NCI-H82 (cell line): ENCODE results near the gene TUFM.
A peak's percentile ranks its signal among the peaks of the same experiment; 100 is the strongest.
"Not testable (repeated sequence)": the region's sequence is repeated elsewhere in the genome, so short reads cannot be mapped to it uniquely, and the experiment has no call there.

Experiments
- DNase-seq: peaks from one replicate; lab custom pipeline; 2025; lab: John Stamatoyannopoulos, UW

Gene TUFM

DNA sequence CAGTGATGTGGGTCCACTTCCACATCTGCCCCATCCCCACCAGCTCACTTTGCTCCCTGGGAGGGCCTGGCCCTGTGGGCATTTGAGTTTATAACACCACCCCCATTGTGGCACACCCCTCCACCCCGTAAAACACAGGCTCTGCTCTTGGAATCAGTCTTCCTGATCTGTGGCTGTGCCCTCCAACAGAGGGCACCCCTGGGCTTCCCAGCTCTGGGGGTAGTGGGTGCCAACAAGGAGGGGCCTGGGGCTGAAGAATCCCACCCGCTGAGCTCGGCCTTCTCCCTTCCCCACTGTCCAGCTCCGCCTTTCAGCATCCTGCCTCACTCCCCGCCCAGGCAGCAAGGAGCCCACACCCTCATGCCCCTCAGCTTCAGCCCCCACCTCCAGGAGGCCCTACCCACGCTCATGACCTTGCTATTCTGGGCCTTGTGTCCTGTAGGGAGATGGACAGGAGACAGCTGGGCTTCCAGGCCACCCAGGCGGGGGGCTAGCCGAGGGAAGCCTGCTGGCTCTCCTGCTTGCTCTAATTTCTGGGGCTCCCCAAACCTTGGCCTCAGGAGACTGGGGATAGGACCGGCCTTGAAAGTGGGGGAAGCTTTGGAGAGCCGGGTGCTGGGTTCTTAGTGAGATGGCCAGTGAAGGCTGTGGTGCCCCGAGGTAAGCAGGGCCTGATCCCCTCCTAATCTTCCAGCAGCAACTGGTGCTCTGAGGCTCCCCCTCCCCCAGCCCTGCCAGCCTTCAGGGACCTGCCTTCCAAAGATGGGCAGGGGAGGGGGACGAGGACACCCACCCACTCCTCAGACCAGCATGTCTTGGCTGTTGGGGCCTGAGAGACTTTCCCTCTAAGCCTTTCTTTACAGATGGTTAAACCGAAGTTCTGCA, 29.2 kb upstream of the TUFM start:
- peak; percentile 80 for DNase-seq

DNA sequence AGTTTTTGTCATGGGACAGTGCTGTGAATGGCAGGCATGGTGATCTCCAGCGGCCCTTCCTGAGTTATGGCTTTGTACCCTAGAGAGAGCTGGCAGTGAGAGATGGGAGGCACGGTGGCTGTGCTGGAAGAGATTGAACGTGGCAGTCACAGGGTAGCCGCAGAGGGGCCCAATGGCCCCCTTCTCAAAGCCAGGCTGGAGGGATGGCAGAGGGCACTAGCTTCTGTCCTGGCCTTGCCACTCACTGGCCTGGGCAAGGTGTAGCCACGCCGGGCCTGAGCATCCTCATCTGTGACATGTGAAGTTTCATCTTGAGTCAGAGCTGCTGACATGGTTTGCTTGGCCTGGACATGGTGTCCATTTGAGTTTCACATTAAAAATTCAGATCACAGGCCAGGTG, 28.3 kb upstream of the TUFM start:
- no peak for DNase-seq

DNA sequence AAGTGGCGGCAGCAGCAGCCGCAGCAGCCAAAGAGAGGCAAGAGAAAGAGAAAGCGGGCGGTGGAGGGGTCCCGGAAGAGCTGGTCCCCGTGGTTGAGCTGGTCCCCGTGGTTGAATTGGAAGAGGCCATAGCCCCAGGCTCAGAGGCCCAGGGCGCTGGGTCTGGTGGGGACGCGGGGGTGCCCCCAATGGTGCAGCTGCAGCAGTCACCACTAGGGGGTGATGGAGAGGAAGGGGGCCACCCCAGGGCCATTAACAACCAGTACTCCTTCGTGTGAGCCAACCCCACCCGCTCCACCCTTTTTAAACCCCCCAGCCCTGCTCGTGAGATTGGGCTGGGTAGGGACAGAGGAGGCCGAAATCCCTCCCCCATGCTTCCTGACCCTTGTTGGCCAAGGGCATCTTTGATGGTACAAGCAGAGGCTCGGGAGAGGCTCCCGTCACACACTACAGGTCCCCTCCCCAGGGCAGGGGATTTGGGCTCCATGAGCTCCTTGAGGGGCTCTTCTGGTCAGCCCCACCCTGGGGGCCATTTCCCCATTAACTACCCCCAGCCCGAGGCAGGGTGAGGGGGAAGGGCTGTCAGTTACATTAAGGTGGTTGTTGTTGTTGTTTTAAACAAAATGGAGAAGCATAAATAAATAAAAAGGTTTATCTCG, 27.5 kb upstream of the TUFM start:
- peak; percentile 43 for DNase-seq

DNA sequence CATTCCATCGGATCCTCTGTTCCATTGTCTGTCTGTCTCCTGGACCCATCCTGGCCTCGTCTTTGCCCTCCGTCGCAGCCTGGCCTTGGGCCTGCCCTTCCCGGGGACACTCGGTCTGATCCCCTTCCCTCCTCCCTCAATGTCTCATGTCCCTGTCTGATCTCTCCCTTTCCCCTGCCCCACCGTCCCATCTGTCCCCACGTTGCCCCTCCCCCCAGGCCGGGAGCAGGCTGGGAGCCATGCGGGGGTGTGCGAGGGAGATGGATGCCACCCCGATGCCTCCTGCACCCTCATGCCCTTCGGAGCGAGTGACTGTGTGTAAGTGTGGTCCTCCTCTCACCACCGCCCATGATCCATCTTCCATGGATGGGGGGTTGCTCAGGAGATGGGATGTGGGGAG, 26.8 kb upstream of the TUFM start:
- DNase-seq, result peak; percentile 78

DNA sequence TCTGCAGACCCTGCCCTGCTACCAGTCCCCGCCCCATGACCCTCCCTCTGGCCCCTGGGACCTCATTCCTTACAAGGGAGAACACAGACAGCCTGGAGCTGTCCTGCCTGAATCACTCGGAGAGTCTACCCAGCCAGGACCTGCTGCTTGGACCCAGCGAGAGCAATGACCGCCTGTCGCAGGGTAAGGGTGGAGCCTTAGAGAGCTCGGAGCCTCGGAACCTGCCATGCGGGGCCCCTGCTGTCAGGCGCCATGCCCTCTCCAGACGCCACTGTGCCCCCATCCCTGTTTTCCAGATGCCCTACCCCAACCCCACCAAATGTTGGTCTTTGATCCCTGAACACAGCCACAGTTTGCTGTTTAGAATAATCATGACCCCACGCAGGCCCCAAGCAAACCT, 23.1 kb upstream of the TUFM start:
- DNase-seq, result no peak

DNA sequence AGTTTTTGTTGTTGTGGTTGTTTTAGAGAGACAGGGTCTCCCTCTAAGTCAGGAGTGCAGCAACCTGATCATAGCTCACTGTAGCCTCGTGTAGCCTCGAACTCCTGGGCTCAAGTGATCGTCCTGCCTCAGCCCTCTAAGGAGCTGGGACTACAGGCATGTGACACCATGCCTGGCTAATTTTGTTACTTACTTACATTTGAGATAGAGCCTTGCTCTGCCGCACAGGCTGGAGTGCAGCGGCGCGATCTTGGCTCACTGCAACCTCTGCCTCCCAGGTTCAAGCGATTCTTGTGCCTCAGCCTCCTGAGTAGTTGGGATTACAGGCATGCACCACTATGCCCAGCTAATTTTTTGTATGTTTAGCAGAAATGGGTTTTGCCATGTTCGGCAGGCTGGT, 21.5 kb upstream of the TUFM start:
- DNase-seq, result not testable (repeated sequence)

DNA sequence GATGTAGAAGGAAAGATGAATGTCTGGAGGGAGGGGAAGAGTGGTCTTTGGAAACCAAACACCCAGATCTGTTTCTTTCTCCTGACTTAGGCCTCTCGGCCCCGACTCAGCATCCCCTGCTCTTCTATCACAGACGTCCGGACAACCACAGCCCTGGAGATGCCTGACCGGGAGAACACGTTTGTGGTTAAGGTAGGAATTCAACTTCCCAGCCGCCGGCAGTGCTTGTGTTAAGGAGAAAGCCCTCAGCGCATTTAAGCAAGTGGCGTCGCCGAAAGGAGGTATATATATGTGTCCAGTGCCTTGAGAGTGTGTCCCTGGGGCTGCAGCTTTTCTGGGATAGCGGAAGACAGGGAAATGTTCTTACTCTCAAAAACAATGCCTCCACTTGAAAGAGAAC, 21.1 kb upstream of the TUFM start:
- no peak for DNase-seq

DNA sequence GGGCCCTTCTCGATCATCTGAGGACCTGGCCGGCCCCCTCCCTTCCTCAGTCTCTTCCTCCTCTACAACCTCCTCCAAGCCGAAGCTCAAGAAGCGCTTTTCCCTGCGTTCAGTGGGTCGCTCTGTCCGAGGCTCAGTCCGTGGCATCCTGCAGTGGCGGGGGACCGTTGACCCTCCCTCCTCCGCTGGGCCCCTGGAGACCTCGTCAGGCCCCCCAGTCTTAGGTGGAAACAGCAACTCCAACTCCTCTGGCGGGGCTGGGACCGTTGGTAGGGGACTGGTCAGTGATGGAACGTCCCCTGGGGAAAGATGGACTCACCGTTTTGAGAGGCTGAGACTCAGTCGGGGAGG, 20.3 kb upstream of the TUFM start:
- no peak for DNase-seq

DNA sequence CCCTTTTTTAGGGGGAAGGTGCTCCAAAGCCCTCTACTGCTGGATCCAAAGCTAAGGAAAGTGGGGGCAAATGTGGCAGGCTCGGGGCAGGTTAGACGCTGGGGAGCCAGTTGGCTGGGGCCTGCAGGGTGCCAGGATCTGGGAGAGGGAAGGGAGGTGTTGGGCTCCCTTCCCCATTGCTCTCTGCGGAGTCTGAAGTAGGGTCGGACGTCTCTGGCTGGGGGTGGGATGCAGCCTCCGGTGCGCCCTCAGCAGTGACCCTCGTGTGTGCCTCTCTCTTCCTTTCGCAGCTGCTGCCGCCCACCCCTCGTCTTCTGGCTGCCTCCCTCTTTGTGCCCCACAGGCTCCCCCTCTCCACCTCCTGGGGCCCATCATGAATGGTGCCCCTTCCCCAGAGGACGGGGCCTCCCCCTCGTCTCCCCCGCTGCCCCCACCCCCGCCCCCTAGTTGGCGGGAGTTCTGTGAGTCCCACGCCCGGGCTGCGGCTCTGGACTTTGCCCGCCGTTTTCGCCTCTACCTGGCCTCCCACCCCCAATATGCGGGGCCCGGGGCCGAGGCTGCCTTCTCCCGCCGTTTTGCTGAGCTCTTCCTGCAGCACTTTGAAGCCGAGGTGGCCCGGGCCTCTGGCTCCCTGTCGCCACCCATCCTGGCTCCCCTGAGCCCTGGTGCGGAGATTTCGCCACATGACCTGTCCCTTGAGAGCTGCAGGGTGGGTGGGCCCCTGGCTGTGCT, 19.7 kb upstream of the TUFM start:
- DNase-seq, result no peak

DNA sequence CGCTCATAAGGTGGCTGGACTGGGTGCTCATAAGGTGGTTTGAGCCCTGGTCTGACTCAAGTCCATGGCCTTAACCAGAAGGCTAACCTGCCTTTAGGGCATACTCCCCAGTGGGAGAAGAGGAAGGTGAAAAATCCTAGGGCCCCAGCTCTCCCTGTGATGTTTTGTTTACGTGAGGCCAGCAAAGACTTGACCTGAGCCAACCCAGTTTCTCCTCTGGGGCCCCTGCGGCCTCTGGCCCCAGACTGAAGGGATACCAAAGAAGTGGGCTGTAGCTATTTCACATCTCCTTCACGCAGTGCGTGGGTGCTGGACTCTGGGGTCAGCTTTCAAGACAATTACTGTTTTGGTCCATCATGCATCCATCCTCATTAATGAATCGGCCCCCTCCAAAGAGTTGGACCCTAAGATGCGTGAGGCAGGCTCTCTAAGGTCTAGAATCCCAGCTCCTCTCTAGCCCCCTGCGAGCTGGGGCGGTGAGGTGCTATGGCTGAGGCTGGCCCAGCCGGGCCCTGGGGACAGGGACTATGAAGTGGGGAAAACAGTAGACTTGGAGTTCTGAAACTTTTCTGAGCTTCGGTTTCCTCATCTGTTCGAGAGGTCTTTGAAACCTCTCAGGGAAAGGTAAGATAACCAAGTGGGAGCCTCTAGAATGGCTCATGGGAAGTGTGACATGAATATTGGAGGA, 19.0 kb upstream of the TUFM start:
- DNase-seq, result no peak

DNA sequence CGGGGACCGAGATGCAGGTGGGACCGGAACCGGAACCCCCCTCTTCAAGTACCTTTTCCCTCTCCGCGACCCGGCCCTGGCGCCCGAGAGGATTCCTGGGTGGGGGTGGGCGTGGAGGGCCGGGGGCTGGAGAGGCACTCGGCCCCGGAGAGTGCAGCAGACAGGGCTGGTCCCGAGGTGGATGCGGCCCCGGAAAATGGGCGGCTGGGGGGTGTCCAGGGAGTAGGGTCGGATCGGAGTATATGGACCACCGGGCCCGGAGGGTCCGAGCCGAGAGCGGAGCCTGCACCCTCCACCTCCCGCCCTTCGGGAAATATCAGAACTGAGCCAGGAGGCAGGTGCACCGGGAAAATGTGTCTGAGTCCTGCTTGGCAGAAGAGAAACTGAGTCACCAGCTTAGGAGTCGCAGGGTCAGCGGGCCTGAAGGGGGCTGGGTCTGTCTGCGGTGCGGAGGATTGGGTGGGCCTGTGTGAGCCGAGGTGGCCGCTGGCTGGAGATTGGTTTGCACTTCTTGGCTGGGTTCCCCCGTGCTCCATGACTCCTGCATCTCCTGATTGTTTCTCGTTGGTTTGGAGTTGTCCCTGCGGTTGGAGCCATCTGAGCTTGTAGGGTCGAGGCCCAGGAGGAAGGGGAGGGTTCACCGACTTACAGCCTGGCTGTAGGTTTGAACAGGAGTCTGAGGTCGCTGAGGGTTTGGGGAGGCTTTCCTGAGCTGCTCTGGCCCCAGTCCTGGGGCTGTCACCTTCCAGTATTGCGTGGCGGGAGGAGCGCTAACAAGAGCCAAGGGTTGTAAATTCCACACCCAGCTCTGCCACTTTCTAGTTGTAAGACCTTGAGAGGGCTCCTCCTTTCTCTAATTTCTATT, 18.0 kb upstream of the TUFM start:
- no peak for DNase-seq

DNA sequence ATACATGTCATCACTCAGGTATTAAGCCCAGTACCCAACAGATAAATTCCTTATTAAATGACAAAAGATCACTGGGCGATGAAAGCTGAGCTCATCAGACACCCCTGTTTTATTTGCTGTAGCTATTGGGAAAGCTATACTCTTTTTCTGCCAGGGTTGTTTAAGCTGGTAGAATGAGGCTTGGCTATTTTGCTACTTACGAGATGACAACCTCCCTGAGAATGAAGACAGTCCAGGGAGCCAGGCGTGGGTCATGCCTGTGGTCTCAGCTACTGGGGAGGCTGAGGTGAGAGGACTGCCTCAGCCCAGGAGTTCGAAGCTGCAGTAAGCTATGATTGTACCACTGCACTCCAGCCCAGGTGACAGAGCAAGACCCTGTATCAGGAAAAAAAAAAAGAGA, 13.2 kb upstream of the TUFM start:
- no peak for DNase-seq

DNA sequence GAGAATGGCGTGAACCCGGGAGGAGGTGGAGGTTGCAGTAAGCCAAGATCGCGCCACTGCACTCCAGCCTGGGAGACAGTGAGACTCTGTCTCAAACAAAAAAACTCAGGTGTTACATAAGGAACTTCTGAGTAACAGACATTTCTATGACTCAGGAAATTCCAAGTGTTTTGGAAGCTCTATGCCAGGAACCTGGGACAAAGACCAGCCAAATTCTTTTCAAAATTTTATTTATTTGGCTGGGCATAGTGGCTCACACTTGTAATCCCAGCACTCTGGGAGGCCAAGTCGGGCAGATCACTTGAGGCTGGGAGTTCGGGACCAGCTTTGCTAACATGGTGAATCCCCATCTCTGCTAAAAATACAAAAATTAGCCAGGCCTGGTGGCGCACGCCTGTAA, 12.3 kb upstream of the TUFM start:
- no peak for DNase-seq

DNA sequence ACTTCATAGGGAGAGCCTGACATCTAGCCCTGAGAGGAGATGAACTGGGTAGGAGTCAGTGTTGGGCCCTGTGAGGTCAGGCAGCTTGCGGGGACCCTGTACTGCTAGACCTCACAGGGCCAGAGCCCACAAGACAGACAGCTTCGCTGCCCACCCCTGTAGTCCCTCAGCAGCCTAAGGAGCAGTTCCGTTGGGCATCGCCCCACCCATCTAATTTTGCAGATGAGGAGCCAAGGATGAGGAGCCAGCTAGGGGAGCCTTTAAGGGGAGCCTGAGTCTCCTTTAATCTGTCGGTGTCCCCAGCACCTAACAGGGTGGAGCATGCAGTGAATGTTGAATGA, 755 bp upstream of the TUFM start:
- peak; percentile 42 for DNase-seq

DNA sequence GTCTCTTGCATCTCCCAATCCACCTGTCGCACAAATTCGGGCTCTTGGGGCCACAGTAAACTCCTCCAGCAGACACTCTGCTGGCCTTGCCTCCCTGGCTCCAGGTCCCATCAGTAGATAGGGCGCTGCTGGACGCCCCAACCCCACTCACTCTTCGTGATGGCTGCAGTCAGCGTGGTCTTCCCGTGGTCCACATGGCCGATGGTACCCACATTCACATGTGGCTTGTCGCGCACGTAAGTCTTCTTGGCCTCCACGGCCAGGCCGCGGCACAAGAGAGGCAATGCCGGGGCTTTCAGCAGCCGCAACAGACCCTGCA, 428 bp downstream of the TUFM start:
- DNase-seq, result no peak

DNA sequence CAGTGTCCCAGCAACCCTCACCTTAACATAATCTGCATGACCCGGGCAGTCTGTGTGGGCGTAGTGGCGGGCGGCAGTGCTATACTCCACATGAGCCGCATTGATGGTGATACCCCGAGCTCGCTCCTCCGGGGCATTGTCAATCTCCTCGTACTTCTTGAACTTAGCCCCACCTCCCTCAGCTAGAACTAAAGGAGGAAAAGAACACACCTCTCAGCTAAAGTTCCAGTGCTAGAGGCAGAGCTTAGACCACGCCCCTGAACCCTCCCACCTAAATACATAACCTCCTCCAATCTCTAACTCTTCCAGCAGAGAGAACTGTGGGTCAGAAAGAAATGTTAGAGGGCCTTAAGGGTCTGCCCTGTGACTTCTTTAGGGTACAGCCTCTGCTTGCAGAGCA, 855 bp downstream of the TUFM start:
- peak; percentile 53 for DNase-seq

DNA sequence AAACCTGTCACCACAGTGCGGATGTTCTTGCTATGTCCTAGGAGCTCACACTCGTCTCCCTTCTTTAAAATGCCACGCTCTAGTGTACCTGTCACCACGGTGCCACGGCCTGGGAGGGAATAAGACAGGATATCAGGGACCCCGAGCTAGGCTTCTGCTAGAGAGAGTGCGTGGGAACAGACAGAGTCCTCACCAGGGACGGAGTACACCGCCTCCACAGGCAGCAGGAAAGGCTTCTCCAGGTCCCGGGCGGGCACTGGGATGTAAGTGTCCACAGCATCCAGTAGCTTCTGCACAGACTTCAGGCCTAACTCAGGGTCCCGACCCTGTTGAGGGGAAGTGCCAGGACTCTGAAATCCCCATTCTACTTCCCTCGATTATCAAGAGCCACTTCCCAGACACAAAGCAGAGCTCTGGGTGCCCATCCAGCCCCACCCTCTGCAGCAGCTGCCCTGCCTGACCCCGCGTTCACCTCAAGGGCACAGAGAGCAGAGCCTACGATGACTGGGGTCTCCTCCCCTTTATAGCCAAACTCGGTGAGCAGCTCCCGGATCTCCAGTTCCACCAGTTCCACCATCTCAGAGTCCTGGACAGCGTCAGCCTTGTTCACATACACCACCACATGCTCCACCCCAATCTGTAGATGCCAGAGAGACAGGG, 1.8 kb downstream of the TUFM start:
- DNase-seq, result no peak

DNA sequence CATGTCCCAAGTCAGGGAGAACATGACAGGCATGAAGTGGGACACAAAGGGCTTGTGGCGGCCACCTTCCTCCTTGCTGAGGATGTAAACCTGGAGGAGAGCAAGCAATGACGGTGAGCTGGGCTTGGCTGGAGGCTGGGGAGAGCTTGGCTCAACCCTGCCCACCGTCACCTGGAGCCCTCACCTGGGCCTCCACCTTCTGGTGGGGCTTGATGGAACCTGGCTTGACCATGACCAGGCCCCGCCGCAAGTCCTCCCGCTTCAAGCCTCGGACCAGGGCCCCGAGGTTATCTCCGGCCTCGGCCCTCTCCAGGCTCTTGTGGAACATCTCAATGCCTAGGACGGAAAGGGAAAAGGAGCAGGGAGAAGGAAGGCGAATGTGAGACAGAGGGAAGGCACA, 2.4 kb downstream of the TUFM start:
- no peak for DNase-seq

DNA sequence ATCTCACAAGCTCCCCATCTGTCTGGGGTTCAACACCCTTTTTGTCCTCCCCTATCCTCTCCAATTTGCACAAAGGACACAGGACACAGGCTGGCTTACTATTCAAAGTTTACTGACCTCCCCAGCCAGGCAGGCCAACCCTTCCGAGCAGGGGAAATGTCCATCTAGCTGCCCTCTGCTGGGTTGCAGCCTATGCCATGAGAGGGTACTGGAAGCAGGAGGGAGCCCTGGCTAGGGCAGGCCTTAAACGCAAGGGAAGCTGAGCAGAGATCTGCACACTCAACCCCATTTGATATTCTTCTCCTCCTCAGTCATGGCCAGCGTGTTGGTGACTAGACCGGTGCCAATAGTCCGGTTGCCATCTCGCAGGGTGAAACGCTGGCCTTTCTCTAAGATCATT, 3.5 kb downstream of the TUFM start:
- no peak for DNase-seq

DNA sequence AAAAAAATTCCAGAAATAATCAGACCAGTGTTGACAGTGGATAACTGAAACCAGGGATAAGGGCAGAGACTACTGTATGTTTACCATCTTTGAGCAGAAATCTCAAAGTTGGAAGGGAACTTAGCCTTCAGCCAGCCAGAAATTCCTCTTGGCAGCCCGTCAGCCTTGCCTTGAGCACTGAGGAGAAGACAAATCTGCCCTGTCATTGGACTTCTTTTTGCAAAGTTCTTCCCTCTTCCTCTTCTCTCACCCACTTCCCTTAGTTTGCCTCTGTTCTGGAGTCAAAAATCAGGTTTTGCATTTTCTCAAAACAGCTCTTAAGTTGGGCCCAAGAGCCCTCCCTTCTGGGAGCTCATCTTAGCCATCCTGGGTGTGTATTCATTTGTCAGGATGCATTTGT, 6.2 kb downstream of the TUFM start:
- no peak for DNase-seq

DNA sequence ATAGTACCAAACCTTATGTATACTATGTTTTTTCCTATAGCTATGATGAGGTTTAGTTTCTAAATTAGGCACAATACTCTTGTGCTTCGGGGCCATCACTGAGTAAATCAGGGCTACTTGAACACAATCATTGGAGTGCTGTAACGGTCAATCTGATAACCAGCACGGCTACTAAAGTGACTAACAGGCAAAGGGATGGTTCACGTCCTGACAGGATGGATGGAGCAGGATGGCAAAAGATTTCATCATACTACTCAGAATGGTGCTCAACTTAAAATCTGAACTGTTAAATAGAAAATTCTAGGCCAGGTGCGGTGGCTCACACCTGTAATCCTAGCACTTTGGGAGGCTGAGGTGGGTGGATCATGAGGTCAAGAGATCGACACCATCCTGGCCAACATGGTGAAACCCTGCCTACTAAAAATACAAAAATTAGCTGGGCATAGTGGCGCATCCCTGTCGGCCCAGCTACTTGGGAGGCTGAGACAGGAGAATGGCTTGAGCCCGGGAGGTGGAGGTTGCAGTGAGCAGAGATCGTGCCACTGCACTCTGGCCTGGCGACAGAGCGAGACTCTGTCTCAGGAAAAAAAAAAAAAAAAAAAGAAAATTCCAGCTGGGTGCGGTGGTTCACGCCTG, 7.0 kb downstream of the TUFM start:
- no peak for DNase-seq
